ENCODE measurements around the gene DGKE.
A peak's percentile ranks its signal among the peaks of the same experiment; 100 is the strongest.

Gene DGKE
- total RNA-seq, result 95.4 to 103 reads per million in 2 experiments

GRCh38 chr17:56833809-56834379 lies at the start of gene DGKE, which contains the start of gene C17orf67:
DGKE (plus strand) TSS chr17:56834151; CDS start chr17:56834796, 645 bp downstream.
C17orf67 (minus strand) TSS chr17:56833920; CDS start chr17:56815810, 18,110 bp downstream.
- DNase-seq (ENCODE audit: low read depth), result peak; percentile 99

- no peak for DNase-seq (ENCODE audit: low read depth)
Measured at GRCh38 chr17:56785405-56785804, 48.5 kb upstream of the DGKE start.

GRCh38 chr17:56785997-56786680 lies 47.8 kb upstream of the DGKE start:
- DNase-seq (ENCODE audit: low read depth), result no peak

GRCh38 chr17:56786989-56787482 lies 46.9 kb upstream of the DGKE start:
- DNase-seq (ENCODE audit: low read depth), result no peak

GRCh38 chr17:56792267-56792666 lies 41.7 kb upstream of the DGKE start:
- DNase-seq (ENCODE audit: low read depth), result no peak

- no peak for DNase-seq (ENCODE audit: low read depth)
Measured at GRCh38 chr17:56793531-56793930, 40.4 kb upstream of the DGKE start.

- no peak for DNase-seq (ENCODE audit: low read depth)
Measured at GRCh38 chr17:56793957-56794356, 40.0 kb upstream of the DGKE start.

GRCh38 chr17:56795221-56795865 lies 38.6 kb upstream of the DGKE start:
- DNase-seq (ENCODE audit: low read depth), result no peak

GRCh38 chr17:56796536-56796935 lies 37.4 kb upstream of the DGKE start:
- no peak for DNase-seq (ENCODE audit: low read depth)

- DNase-seq (ENCODE audit: low read depth), result no peak
Measured at GRCh38 chr17:56798916-56799315, 35.0 kb upstream of the DGKE start.

- no peak for DNase-seq (ENCODE audit: low read depth)
Measured at GRCh38 chr17:56801459-56802178, 32.3 kb upstream of the DGKE start.

GRCh38 chr17:56803071-56803470 lies 30.9 kb upstream of the DGKE start:
- no peak for DNase-seq (ENCODE audit: low read depth)

- no peak for DNase-seq (ENCODE audit: low read depth)
Measured at GRCh38 chr17:56804454-56804853, 29.5 kb upstream of the DGKE start.

GRCh38 chr17:56806949-56807348 lies 27.0 kb upstream of the DGKE start:
- no peak for DNase-seq (ENCODE audit: low read depth)

GRCh38 chr17:56807723-56808122 lies 26.2 kb upstream of the DGKE start:
- no peak for DNase-seq (ENCODE audit: low read depth)

GRCh38 chr17:56808503-56808902 lies 25.4 kb upstream of the DGKE start:
- DNase-seq (ENCODE audit: low read depth), result no peak

GRCh38 chr17:56809106-56809819 lies 24.7 kb upstream of the DGKE start:
- no peak for DNase-seq (ENCODE audit: low read depth)

- DNase-seq (ENCODE audit: low read depth), result no peak
Measured at GRCh38 chr17:56809820-56810179, 24.2 kb upstream of the DGKE start.

GRCh38 chr17:56810343-56810742 lies 23.6 kb upstream of the DGKE start:
- no peak for DNase-seq (ENCODE audit: low read depth)

GRCh38 chr17:56810891-56811775 lies 22.8 kb upstream of the DGKE start:
- DNase-seq (ENCODE audit: low read depth), result no peak

- DNase-seq (ENCODE audit: low read depth), result no peak
Measured at GRCh38 chr17:56812901-56813388, 21.0 kb upstream of the DGKE start.

All from T follicular helper cell (primary cell).